DMS79 treated with DMSO at 0.1 percent for 48 hours (cell line): ENCODE measurements around the gene SLC7A9.
"Not testable (repeated sequence)": the region's sequence is repeated elsewhere in the genome, so short reads cannot be mapped to it uniquely, and the experiment has no call there.

Experiments
- DNase-seq: peaks from one replicate; lab custom pipeline; 2025; lab: John Stamatoyannopoulos, UW

The SLC7A9 gene

DNA sequence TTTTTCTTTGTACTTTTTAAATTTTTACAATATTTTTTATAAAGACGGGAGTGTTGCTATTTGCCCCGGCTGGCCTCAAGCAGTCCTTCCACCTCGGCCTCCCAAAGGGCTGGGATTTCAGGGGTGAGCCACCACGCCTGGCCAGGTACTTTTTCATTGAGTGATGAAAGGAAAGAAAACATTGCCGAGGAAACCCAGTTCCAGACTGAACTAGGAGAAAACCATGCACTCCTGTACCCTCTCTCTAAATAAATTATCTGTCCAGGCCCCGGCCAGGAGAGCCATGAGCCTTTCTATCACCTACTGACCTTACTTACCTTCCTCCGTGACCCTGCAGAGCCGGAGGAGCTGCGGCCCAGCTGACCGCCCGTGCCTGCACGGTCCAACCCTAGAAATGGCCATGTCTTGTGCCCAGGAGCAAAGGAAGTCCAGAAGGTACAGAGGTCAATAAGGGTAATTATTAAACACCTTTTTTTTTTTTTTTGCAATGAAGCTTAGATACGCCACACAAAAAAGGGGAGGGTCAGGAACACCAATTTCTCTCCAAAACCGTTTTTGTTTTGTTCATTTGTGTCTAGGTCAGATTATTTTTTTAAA lies at the start of gene SLC7A9:
TSS of gene SLC7A9 (minus strand) at position 399 of the 597 bp plus-strand sequence. CDS start 1,233 bp downstream, outside the sequence.
- no peak for DNase-seq

DNA sequence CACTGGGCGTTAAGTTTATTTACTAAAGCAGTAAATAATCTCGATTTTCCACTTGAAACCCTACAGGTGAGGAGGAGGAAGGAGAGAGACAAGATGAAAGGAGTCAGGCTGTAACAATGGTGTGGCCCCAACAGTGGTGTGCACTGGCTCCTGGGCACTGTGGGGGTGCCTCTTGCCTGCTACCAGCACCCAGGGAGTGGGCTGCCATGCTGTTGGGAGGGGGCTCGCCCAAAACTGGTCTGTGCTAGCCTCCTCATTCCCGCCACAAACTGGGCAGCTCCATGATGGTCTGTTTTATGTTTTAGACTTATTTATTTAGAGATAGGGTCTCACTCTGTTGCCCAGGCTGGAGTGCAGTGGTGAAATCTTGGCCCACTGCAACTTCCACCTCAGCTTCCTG lies 49.8 kb upstream of the SLC7A9 start:
- DNase-seq, result no peak

DNA sequence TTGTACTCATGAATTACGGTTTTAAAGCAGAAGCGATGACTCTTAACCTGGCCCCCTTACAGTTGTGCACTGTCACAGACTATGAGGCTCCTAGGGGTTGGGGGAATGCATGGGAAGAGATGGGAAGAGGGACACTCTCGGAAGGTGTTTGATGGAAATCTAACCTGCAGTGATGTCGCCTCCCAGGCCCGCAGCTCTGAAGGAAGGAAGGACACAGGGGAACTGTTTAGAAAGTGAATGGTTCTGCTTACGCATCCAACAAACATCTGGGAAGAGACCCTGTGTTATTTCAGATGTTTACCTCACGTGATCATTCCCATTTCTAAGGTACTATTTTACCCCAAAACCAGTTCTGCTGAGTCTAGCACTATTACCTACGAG lies 48.0 kb upstream of the SLC7A9 start:
- DNase-seq, result no peak

DNA sequence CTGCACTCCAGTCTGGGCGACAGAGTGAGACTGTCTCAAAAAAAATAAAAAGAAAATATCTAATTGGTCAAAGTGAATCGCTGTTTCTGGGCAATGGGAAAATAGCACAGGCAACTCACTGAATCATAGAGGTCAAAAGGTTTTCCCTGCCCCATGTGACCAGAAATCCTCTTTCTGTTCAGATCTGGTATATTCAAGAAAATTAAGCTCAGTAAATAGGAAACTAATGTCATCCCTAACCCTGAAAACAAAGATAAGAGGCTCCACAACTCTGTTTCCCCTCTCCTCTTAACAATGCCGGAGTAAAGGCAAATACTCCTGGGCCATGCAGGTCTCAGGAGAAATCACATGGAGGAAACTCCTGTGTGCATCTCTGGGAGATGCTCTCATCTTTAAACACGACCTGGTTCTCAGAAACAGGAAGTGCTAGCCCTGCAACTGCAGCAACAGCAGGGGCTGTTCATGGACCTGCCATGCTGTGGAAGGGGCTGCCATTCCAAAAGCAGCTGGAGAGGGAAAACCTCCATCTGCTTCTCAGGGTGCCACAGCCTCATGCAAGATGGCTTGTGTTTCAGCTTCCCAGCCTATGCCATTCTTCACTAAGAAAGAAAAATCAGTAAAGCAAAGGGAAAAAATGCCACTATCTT lies 47.5 kb upstream of the SLC7A9 start:
- DNase-seq, result no peak

DNA sequence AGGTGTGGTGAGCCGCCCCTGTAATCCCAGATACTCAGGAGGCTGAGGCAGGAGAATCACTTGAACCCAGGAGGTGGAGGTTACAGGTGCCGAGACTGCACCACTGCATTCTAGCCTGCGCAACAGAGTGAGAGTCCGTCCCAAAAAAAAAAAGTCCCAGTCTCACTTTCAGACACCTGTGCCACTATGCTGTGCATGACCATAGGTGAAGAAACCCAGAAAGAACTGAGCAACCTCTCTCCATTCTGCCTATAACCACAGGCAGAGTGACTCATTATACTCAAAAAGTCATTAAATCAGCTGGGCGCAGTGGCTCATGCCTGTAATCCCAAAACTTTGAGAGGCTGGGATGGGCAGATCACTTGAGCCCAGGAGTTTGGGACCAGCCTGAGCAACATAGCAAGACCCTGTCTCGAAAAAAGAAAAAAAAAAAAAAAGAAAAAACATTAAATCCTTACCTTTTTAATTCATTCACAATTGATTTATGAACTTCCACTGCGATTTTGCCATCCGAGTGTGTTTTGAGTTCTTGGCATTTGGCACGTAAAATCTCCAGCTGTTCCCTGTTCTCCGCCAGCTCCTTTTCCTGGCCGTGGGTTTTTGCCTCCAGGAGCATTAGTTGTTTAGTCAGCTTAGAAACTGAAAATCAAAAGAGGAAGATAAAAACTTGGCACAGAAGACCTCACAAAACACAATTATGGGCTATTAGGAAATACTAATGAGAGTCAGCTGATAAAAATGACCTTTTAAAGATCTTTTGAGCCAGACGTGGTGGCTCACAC lies 45.5 kb upstream of the SLC7A9 start:
- no peak for DNase-seq

DNA sequence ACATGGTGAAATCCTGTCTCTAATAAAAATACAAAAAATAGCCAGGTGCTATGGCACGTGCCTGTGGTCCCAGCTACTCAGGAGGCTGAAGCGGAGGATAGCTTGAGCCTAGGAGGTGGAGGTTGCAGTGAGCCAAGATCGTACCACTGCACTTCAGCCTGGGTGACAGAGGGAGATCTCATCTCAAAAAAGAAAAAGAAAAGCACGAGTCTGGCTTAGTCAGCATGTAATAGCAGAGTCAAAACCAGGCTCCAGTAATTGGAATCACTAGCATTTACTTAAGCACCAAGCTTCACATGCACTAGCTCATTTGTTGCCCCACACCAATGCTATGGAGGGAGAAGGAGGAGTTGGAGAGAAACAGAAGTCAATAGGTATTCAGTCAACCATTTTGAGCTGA lies 41.9 kb upstream of the SLC7A9 start:
- no peak for DNase-seq

DNA sequence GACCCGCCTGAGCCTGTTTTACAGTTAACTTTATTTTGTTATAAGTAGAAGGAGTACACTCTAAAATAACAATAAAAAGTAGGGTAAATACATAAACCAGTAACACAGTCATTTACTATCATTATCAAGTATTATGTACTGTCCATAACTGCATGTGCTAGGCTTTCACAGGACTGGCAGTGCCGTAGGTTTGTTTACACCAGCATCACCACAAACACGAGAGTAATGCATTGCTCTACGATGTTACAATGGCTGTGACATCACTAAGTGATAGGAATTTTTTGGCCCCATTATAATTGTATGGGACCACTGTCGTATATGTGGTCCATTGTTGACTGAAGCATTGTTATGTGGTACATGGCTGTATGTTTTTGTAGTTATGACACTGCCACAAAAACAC lies 41.3 kb upstream of the SLC7A9 start:
- no peak for DNase-seq

DNA sequence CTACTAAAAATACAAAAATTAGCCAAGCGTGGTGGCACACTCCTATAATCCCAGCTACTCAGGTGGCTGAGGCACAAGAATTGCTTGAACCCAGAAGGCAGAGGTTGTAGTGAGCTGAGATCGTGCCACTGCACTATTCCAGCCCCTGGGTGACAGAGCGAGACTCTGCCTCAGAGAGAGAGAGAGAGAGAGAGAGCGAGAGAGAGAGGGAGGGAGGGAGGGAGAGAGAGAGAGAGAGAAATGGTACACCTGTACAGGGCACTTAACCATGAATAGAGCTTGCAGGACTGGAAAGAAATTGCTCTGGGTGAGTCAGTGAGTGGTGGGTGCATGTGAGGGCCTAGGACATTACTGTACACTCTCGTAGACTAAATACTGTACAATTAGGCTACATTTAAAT lies 40.5 kb upstream of the SLC7A9 start:
- DNase-seq, result no peak

DNA sequence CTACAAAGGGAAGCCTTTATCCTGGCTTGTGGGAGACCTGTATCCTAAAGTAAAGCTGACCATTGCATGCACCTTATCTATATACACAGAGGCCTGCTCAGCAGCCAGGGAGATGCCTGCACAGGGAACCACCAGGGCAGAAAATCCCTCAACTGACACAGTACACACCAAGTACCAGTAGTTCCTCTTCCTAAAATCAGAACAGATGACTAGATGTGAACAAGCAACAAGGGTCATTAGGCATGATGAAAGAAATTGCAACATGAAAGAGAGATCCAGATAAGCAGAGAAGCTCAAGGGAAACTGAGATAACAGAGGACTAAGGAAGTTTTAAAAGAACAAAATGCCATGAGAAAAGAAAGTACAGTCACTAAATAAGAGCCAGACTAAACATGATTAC lies 39.7 kb upstream of the SLC7A9 start:
- no peak for DNase-seq

DNA sequence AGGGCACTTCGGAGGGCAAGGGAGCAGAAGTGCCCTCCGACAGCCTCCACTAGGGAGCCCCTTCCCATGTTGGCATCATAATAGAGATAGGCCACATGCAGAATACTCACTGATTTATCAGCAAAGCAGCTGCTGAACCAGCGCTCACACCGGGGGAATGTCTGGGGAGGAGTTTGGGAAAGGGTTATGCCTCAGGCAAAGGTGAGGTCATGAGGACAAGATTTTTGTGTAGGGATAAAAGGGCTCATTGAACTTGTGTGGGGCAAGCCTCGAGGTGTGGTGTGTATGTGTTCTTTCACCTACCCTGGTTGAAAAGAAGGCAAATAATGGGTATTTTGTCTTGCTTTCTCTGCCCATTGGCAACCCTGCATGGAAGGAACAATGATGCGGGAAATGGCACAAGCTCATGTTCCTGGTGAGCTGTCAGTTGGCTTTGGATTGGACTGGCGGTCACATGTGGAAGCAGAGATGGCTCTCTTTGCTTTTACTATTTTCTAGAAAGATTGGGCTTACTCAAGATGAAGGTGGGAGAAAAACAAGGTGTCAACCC lies 39.1 kb upstream of the SLC7A9 start:
- no peak for DNase-seq

DNA sequence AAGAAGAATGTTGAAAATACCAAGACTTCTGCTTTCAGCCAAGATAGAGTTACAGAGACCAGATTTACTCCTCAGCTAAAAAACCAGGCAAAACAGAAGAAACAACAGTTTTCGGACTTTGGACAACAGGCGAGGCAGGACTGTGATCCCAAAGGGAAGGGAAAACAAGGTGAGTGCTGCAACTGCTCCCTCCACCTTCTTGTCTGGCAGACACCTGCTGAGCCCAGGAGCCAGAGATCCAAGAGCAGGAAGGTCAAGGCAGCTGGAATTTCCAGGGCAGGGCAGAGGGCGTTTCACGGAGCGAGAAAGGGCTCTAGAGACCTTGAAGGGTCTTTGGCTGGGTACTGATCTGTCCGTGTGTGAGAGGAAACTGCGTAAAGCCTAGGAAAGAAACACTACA lies 32.9 kb upstream of the SLC7A9 start:
- no peak for DNase-seq

DNA sequence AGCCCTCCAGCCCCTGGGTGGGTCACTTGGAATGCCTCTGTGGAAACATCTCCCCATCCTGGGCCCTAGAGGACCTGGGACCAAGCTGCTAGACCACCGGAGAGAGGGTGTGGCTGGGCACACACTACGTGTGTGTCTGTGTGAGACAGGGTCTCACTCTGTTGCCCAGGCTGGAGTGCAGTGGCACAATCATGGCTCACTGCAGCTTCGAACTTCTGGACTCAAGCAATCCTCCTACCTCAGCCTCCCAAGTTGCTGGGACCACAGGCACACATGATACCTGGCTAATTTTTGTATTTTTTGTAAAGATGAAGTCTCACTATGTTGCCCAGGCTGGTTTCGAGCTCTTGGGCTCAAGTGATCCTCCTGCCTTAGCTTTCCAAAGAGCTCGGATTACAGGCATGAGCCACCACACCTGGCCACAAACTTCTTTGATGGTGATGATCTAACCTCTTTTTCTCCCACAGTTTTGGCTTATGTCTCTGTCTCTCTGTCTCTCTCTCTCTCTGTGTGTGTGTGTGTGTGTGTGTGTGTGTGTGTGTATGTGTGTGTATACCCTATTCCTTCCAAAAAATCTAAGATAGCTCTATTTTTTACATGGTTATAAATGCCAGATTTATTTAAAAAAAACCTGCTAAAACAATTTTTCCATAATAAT lies 32.1 kb upstream of the SLC7A9 start:
- no peak for DNase-seq

DNA sequence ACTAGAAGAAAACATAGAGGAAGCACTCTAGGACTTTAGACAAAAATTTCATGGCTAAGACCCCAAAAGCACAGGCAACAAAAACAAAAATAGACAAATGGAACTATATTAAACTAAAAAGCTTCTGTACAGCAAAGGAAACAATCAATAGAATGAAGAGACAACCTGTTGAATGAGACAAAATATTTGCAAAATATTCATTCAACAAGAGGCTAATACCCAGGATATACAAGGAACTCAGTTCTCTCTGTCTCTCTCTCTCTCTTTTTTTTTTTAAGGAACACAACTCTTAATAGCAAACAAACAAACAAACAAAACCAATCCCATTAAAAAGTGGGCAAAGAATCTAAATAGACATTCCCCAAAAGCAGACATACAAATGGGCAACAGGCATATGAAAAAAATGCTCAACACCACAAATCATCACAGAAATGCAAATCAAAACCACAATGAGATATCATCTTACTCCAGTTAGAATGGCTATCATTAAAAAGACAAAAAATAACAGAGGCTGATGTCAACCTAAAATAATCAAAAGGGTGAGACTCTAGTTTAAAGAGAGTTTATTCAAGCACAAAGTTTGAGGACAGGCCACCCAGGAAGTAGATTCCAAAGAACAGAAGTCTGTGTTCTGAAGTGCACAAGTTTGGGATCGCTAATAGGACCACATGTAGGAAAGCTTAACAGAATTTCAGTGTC lies 27.1 kb upstream of the SLC7A9 start:
- DNase-seq, result no peak

DNA sequence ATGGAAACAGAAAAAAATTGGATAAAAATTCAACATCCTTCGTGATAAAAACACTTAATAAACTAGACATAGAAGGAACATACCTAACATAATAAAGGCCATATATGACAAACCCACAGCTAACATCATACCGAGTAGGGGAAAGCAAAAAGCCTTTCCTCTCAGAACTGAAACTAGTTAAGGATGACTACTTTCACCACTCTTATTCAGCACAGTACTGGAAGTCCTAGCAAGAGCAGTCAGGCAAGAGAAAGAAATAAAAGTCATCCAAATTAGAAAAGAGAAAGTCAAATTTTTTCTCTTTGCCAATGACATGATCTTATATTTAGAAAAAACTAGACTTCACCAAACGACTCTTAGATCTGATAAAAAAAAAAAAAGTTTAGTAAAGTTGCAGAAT lies 25.8 kb upstream of the SLC7A9 start:
- no peak for DNase-seq

DNA sequence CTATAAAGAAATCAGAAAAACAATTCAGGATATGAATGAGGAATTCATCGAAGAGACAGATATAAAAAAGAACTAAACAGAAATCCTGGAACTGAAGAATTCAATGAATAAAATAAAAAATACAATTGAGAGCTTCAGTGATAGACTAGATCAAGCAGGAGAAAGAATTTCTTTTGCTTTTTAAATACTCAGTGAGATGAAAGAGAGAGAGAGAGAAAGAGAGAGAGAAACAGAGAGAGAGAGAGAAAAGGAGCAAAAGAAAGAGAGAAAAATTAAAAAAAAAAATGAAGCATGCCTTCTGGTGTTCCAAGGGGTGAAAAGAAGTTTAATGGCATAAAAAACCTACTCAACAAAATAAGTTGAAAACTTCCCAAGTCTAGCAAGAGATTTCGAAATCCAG lies 22.0 kb upstream of the SLC7A9 start:
- no peak for DNase-seq

DNA sequence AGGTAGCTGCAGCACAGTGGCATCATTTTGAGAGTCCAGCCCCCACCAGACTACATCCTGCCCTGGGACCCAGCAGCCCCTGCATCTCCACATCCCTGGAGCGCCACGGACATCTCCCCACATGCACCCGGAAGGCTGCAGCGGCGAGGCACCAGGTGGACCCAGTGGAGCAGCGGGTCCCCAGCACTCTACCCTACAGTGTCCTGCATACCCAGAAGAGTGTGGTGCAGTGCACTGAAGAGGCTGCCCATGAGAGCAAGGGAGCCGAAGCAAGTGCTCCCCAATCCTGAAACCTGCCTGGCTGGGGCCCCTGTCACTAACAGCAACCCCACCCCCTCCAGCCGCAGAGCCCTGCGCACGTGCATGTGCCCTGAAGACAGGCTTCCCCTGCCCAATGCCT lies 21.3 kb upstream of the SLC7A9 start:
- no peak for DNase-seq

DNA sequence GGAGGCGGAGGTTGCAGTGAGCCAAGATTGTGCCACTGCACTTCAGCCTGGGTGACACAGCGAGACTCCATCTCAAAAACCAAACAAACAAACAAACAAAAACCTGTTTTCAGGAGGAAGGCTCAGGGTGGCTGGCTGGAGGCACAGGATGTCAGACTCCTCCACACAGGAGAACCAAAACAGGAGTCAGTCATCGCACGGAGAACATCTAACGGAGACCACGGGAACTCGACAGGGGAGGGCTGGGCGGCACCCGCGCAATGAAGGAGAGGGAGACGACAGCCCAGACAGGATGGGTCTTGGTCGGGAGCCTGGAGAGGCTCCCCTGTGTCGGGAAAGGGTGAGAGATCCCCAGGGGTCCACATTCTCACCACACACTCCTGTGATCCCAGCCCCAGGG lies 20.8 kb upstream of the SLC7A9 start:
- no peak for DNase-seq

DNA sequence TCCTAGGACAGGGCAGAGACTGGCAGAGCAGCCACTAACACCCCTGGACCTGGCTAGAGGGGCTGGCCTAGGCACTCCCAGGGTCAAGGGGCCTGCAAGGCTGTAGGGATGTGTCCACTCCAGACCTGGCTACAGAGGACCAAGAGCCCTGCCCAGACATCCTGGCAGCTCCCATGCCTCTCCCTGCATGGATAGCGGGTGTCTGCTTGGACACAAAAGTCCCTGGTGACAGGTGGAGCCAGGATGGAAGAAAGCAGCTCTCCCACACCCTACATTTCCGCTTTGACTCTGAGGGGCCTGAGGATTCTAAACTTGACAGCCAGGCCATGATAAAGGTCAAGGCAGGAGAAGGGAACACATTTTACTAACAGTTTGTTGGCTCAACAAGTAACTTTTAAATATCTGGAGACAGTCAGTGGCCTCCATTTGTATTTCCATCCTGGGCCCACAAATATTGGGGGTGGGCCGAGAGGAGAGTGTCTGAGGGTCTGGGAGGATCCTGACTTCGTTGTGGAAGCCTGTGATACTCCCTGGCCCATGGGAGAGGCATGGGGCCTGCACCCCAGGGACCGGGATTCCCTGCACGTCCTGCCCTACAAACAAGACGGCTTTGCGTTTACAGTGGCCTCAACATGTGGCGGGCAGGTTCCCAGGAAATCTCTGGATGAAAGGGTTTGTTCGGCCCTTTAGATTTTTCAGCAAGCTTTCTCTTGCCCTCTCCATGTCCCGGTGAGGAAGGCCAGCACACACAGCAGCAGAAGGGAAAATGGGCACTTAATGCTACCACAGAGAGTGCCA lies 19.8 kb upstream of the SLC7A9 start:
- no peak for DNase-seq

DNA sequence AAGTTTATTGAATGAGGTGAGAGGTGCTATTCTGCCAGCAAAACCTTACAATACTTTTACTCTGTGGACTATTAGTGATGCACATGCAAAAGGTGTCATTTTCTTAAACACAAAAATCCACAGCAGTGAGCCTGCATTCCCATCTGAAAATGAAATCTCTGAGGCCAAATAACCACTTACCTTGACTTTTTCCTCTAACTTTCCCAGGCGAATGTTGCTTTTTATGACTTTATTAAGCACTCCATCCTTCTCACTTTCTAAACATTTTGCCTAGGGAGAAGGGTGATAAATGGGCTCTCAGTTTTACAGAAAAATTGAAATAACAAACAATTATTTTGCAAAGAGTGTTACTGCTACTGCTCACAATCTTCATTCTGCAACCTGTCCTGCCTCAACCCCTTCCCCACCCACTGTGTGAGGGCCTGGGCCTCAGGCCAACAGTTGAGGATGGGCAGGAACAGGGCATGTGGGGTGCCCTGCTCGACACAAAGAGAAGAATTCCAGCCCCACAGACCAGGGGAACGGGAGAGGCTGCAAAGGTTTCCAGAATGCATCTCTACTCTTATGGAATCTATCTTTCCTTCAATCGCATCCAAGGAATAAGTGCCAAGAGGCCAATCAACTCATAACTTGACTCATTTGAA lies 18.1 kb upstream of the SLC7A9 start:
- DNase-seq, result no peak

DNA sequence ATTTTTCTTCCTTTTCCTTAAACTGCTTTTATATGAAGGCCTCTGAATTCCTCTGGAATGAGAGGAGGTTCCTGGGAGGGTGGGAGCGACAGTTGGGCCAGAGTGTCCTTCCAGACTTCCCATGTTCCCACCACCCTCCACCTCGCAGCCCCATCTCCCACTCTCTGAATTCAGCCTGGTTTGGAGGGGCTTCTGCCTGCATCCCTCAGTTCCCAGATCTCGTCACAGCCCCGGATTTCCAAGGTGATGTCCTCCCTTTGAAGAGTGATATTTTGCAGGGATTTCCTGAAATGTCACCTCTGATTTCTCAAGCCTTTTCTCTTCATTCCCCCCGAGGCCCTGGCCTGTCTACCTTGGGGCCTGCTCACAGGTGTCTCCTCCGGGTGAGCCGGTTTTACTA lies 16.7 kb upstream of the SLC7A9 start:
- no peak for DNase-seq

DNA sequence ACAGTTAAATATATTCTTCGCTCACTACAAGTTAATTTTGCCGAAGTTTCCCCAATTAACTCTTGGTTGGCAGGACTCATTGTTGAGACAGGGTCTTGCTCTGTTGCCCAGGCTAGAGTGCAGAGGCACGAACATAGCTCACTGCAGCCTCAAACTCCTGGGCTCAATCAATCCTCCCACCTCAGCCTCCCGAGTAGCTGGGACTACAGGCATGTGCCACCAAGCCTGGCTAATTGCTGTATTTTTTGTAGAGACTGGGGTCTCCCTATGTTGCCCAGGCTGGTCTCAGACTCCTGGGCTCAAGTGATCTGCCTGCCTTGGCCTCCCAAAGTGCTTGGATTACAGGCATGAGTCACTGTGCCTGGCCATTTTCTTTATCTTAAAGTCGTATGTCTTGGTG lies 15.7 kb upstream of the SLC7A9 start:
- not testable (repeated sequence) for DNase-seq
